Stomach (tissue), 9 donors: ENCODE data around the gene PRKCG. TPM values are rescaled to one million over a fixed set of nuclear protein-coding genes. Genes with fewer than 3 reads are reported as not detected.

ENCODE experiments used
- DNase-seq, 2 donors: peaks; one replicate each; pipeline versions ENCODE4 v3.0.0 to v3.0.0-alpha.2; 2013 to 2019
- H3K27ac ChIP-seq, 5 donors: fragments of 200-600 bp in 4 of 5; sonication (generic) in 4 of 5; one replicate each; pipeline ENCODE4 v1.5.1; 2013 to 2019; ENCODE audit warnings: mild to moderate bottlenecking in 1 of 5, moderate library complexity in 1 of 5
- H3K27me3 ChIP-seq, 3 donors: fragments of 200-600 bp; sonication (generic); one replicate each; pipeline ENCODE4 v1.5.1; 2017 to 2019; ENCODE audit warnings: mixed run types in 1 of 3
- H3K36me3 ChIP-seq, 4 donors: fragments of 200-600 bp; sonication (generic); 1 replicate in 3 of 4; 2 replicates in 1 of 4; pipeline ENCODE4 v1.5.1; 2016 to 2019
- H3K4me1 ChIP-seq, 4 donors: fragments of 200-600 bp; sonication (generic); one replicate each; pipeline ENCODE4 v1.5.1; 2016 to 2019
- H3K4me3 ChIP-seq, 4 donors: fragments of 200-600 bp; sonication (generic) in 3 of 4; one replicate each; pipeline ENCODE4 v1.5.1; 2016 to 2019; ENCODE audit warnings: mild to moderate bottlenecking in 1 of 4
- H3K9me3 ChIP-seq, 4 donors: fragments of 200-600 bp; sonication (generic); one replicate each; pipeline ENCODE4 v1.5.1; 2016 to 2019
- CTCF ChIP-seq, 7 experiments: fragments of 450-650 bp in 4 of 7; fragments of 200-600 bp in 3 of 7; sonication (generic) in 3 of 7; IDR thresholded peaks; one replicate each; pipeline ENCODE4 v1.5.1; 2016 to 2019; ENCODE audit warnings: antibody characterized with exemption in 7 of 7, control low read depth in 2 of 7, mild to moderate bottlenecking in 1 of 7
- EP300 ChIP-seq: sonication (generic); formaldehyde crosslinking; IDR thresholded peaks from one replicate; pipeline ENCODE4 v1.6.1; 2017; ENCODE audit warnings: antibody characterized with exemption
- POLR2A ChIP-seq, 4 donors: fragments of 450-650 bp; IDR thresholded peaks; one replicate each; pipeline ENCODE4 v1.6.1; 2016; ENCODE audit warnings: antibody characterized with exemption in 4 of 4, control low read depth in 2 of 4, mild to moderate bottlenecking in 1 of 4, moderate library complexity in 1 of 4
- POLR2AphosphoS5 ChIP-seq, 3 donors: sonication (generic); formaldehyde crosslinking; IDR thresholded peaks; one replicate each; pipeline ENCODE4 v1.6.1; 2016; ENCODE audit warnings: antibody characterized with exemption in 3 of 3
- WGBS, 5 donors: extraction: QIAGEN DNeasy Blood & Tissue Kit in 3 of 5; methylation state at CpG; one replicate each; pipeline versions ENCODE4 v1.1.5 to v1.1.7; 2013 to 2018; 5-methylcytosine and 5-hydroxymethylcytosine counted together
- intact Hi-C: fragments of 100-400 bp; cut with DNase I; formaldehyde crosslinking; loops from one replicate; pipeline ENCODE4 v1.15.1; 2023; ENCODE audit warnings: low total_unique reads
- polyA plus RNA-seq, 3 donors: library from polyadenylated mRNA; stranded (reverse); fragments of 200-250 nt; gene quantifications; one replicate each; pipeline ENCODE4 v1.2.3, GENCODE V29; 2013
- total RNA-seq, 5 donors: library from RNA; depleted of rRNA; stranded (reverse); fragments of >200 nt; gene quantifications; one replicate each; pipeline versions ENCODE4 v1.1.0 to v1.2.3, GENCODE V29; 2014 to 2016
- donor health status: healthy with polysubstance abuse.
- donor health status: Bipolar disorder and iron deficiency.
- donor health status: healthy.

Gene PRKCG
- total and polyA plus RNA-seq, 8 donors, result 0.25 to 0.30 TPM; not detected in 6

GRCh38 chr19:53847555-53847954 is 34.4 kb upstream of the PRKCG start:
- Histone ChIP-seq H3K27ac (no peak overlapping the region), H3K36me3 (no peaks in the 10 kb centered on the region), H3K27me3 (peaks cover 0 to 51% (median 0%) of the 10 kb centered on the region in 3 donors), H3K4me3 (no peak overlapping the region), H3K4me1 (peaks cover 0 to 20% (median under 1%) of the 10 kb centered on the region in 4 donors), H3K9me3 (no peaks in the 10 kb centered on the region)
- TF ChIP-seq POLR2A (IDR thresholded peaks at IDR 0.05), result no peak
- TF ChIP-seq POLR2AphosphoS5 (IDR thresholded peaks at IDR 0.05), result no peak
- 57 to 67% (median 60%) methylated on average over 8 of the region's 8 CpGs for WGBS, 5 donors
- intact Hi-C loops, result loop anchor here (10.0 kb wide), 2 partner anchors 47 to 177 kb away; no protein-coding TSS in a partner anchor
- DNase-seq, result no peak

DNA sequence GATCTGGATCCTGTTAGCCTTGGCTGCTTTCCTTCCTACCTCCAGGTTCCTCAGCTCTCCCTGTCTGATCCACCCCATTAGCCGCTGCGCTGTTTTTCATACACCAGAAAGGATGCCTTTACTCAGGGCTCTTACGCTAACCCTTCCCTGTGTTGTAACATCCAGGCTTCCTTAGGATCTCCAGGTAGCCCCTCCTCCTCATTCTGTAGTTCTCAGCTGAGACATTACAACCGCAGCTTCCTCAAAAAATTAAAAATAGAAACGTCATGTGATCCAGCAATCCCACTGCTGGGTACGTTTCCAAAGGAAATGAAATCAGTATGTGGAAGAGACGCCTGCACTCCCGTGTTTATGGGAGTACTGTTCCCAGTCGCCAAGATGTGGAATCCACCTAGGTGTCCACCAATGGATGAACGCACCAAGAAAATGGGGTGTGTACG is 32.7 kb upstream of the PRKCG start:
- Histone ChIP-seq H3K9me3 (no peaks in the 10 kb centered on the region), H3K27ac (peak overlapping the region in 2 of 5 donors; percentile 33 to 43), H3K27me3 (peaks cover 0 to 53% (median 0%) of the 10 kb centered on the region in 3 donors), H3K4me1 (peaks cover 0 to 16% (median 0%) of the 10 kb centered on the region in 4 donors), H3K4me3 (no peak overlapping the region), H3K36me3 (no peaks in the 10 kb centered on the region)
- peak in 1 of 2 donors; percentile 48 for DNase-seq
- no peak for TF ChIP-seq CTCF (IDR thresholded peaks at IDR 0.05)
- no peak for TF ChIP-seq POLR2AphosphoS5 (IDR thresholded peaks at IDR 0.05)
- TF ChIP-seq EP300, result no peak
- no peak for TF ChIP-seq POLR2A (IDR thresholded peaks at IDR 0.05)
- intact Hi-C loops, result loop anchor here (10.0 kb wide), 2 partner anchors 46 to 176 kb away; no protein-coding TSS in a partner anchor
- 55 to 68% (median 64%) methylated on average over 11 of the region's 11 CpGs for WGBS, 5 donors

DNA sequence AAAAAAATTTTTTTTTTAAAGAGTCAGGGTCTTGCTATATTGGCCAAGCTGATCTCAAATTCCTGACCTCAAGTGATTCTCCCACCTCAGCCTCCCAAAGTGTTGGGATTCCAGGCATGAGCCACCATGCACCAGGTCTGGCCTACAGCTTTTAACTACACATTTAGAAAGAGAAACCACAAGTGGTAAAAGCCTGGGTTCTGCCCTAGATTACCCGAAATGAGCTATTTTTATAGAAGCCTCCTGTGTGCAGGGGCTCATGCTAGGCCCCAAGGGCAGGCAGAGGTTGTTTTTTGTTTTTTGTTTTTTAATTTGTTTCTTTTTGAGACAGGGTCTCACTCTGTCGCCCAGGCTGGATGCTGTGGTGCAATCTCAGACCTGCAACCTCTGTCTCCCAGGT is 28.3 kb upstream of the PRKCG start:
- Histone ChIP-seq H3K27ac (no peak overlapping the region), H3K9me3 (no peaks in the 10 kb centered on the region), H3K4me3 (no peak overlapping the region), H3K4me1 (peaks cover 0 to 16% (median 0%) of the 10 kb centered on the region in 4 donors), H3K36me3 (no peaks in the 10 kb centered on the region), H3K27me3 (peaks cover 0 to 60% (median 0%) of the 10 kb centered on the region in 3 donors)
- DNase-seq, result no peak
- TF ChIP-seq EP300 (no peak), POLR2A (IDR thresholded peaks at IDR 0.05) (no peak), CTCF (IDR thresholded peaks at IDR 0.05) (no peak), POLR2AphosphoS5 (IDR thresholded peaks at IDR 0.05) (no peak)
- intact Hi-C loops, result no loop called here
- WGBS, 5 donors, result 60 to 91% (median 84%) methylated on average over 2 of the region's 2 CpGs

- Histone ChIP-seq H3K4me3 (no peak overlapping the region), H3K9me3 (no peaks in the 10 kb centered on the region), H3K4me1 (peaks cover 25 to 43% (median 35%) of the 10 kb centered on the region in 4 donors), H3K27ac (peak overlapping the region in 2 of 5 donors; percentile 20 to 98), H3K27me3 (no peaks in the 10 kb centered on the region), H3K36me3 (no peaks in the 10 kb centered on the region)
- 26 to 60% (median 28%) methylated on average over 6 of the region's 6 CpGs for WGBS, 5 donors
- TF ChIP-seq POLR2A (IDR thresholded peaks at IDR 0.05) (no peak), POLR2AphosphoS5 (IDR thresholded peaks at IDR 0.05) (no peak), CTCF (IDR thresholded peaks at IDR 0.05) (no peak), EP300 (no peak)
- intact Hi-C loops, result no loop called here
- DNase-seq, result peak; percentile 60 to 83
These were observed 17.6 kb upstream of the PRKCG start for GRCh38 chr19:53864308-53864836.

DNA sequence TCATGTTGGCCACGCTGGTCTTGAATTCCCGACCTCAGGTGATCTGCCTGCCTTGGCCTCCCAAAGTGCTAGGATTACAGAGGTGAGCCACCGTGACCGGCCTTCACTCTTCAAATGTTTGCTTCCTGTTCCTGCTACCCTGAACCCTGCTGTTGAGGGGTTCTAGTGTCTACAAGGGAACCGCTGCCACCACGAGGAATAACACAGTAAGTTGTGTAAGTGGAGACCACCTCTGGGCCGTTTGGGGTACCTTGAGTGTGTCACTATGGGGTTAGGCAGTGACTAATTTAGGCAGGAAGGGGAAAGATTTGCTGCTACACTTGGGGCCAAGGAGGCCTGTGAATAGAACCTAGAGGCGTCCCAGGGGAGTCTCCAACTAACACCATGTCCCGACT is 16.5 kb upstream of the PRKCG start:
- TF ChIP-seq EP300 (no peak), POLR2AphosphoS5 (IDR thresholded peaks at IDR 0.05) (no peak), POLR2A (IDR thresholded peaks at IDR 0.05) (no peak), CTCF (IDR thresholded peaks at IDR 0.05) (no peak)
- peak overlapping the region; percentile 67 to 99 (median 94) for H3K27ac ChIP-seq
- peaks cover 0 to 1% (median 0%) of the 10 kb centered on the region in 4 donors for H3K36me3 ChIP-seq
- no peaks in the 10 kb centered on the region for H3K9me3 ChIP-seq
- H3K27me3 ChIP-seq, result no peaks in the 10 kb centered on the region
- H3K4me3 ChIP-seq, result no peak overlapping the region
- no peak for DNase-seq
- peaks cover 29 to 55% (median 40%) of the 10 kb centered on the region in 4 donors for H3K4me1 ChIP-seq
- intact Hi-C loops, result no loop called here
- WGBS, 5 donors, result 49 to 64% (median 56%) methylated on average over 8 to 9 of the region's 9 CpGs
